ENCODE data around the gene CIROP.

Gene CIROP

GRCh38 chr14:23055621-23056144 lies 49.1 kb downstream of the CIROP start:
- H3K4me3 ChIP-seq (ENCODE audit: low read length), result no peak overlapping the region
- no peaks in the 10 kb centered on the region for H3K9me2 ChIP-seq (replicated peaks; ENCODE audit: control insufficient read depth, low read length)
- no peaks in the 10 kb centered on the region for H4K20me1 ChIP-seq (ENCODE audit: control insufficient read depth, insufficient read depth, low read depth, low read length)
- H3K4me1 ChIP-seq (ENCODE audit: control insufficient read depth, low read length), result peaks cover 26% of the 10 kb centered on the region
- H3K36me3 ChIP-seq (ENCODE audit: control insufficient read depth, low read length), result peaks cover 17% of the 10 kb centered on the region
- H3K27ac ChIP-seq (ENCODE audit: low read depth, low read length), result no peak overlapping the region
- H3F3A ChIP-seq (ENCODE audit: control insufficient read depth, insufficient read depth), result peaks cover 22% of the 10 kb centered on the region
- TF ChIP-seq CTCF (IDR thresholded peaks at IDR 0.05; ENCODE audit: low read depth, low read length, poor library complexity, severe bottlenecking), result no peak
- TF ChIP-seq EZH2phosphoT487 (IDR thresholded peaks at IDR 0.05; ENCODE audit: borderline replicate concordance, low read length), result no peak
- no peaks in the 10 kb centered on the region for H3K79me2 ChIP-seq (ENCODE audit: control insufficient read depth, low read length)
- H3K4me2 ChIP-seq (ENCODE audit: low read length), result peak overlapping the region; percentile 95; the same call in 1 of the 2 replicates
- H3K27me3 ChIP-seq (ENCODE audit: control insufficient read depth, low read length), result peaks cover 6% of the 10 kb centered on the region; the same call in 1 of the 2 replicates
- H3K9me3 ChIP-seq (ENCODE audit: control insufficient read depth, insufficient read depth, low read length), result no peaks in the 10 kb centered on the region

- Histone ChIP-seq H3K9me3 (ENCODE audit: control insufficient read depth, insufficient read depth, low read length) (no peaks in the 10 kb centered on the region), H3K4me2 (ENCODE audit: low read length) (no peak overlapping the region), H3K9me2 (replicated peaks; ENCODE audit: control insufficient read depth, low read length) (no peaks in the 10 kb centered on the region), H3F3A (ENCODE audit: control insufficient read depth, insufficient read depth) (peaks cover 16% of the 10 kb centered on the region), H3K27me3 (ENCODE audit: control insufficient read depth, low read length) (peaks cover 6% of the 10 kb centered on the region; the same call in 1 of the 2 replicates), H4K20me1 (ENCODE audit: control insufficient read depth, insufficient read depth, low read depth, low read length) (no peaks in the 10 kb centered on the region), H3K36me3 (ENCODE audit: control insufficient read depth, low read length) (peaks cover 12% of the 10 kb centered on the region), H3K27ac (ENCODE audit: low read depth, low read length) (no peak overlapping the region), H3K4me3 (ENCODE audit: low read length) (no peak overlapping the region), H3K4me1 (ENCODE audit: control insufficient read depth, low read length) (peaks cover 25% of the 10 kb centered on the region), H3K79me2 (ENCODE audit: control insufficient read depth, low read length) (no peaks in the 10 kb centered on the region)
- no peak for TF ChIP-seq CTCF (IDR thresholded peaks at IDR 0.05; ENCODE audit: low read depth, low read length, poor library complexity, severe bottlenecking)
- no peak for TF ChIP-seq EZH2phosphoT487 (IDR thresholded peaks at IDR 0.05; ENCODE audit: borderline replicate concordance, low read length)
These were observed 49.6 kb downstream of the CIROP start for GRCh38 chr14:23055147-23055550.

- H3K27ac ChIP-seq (ENCODE audit: low read depth, low read length), result no peak overlapping the region
- no peaks in the 10 kb centered on the region for H3K79me2 ChIP-seq (ENCODE audit: control insufficient read depth, low read length)
- peaks cover 19% of the 10 kb centered on the region for H3K4me1 ChIP-seq (ENCODE audit: control insufficient read depth, low read length)
- H3K9me2 ChIP-seq (replicated peaks; ENCODE audit: control insufficient read depth, low read length), result no peaks in the 10 kb centered on the region
- peaks cover 7% of the 10 kb centered on the region for H3K36me3 ChIP-seq (ENCODE audit: control insufficient read depth, low read length)
- peaks cover 6% of the 10 kb centered on the region; the same call in 1 of the 2 replicates for H3K27me3 ChIP-seq (ENCODE audit: control insufficient read depth, low read length)
- no peak overlapping the region for H3K4me3 ChIP-seq (ENCODE audit: low read length)
- no peaks in the 10 kb centered on the region for H3K9me3 ChIP-seq (ENCODE audit: control insufficient read depth, insufficient read depth, low read length)
- peaks cover 11% of the 10 kb centered on the region for H3F3A ChIP-seq (ENCODE audit: control insufficient read depth, insufficient read depth)
- TF ChIP-seq EZH2phosphoT487 (IDR thresholded peaks at IDR 0.05; ENCODE audit: borderline replicate concordance, low read length), result no peak
- TF ChIP-seq CTCF (IDR thresholded peaks at IDR 0.05; ENCODE audit: low read depth, low read length, poor library complexity, severe bottlenecking), result peak; percentile 70
- H4K20me1 ChIP-seq (ENCODE audit: control insufficient read depth, insufficient read depth, low read depth, low read length), result no peaks in the 10 kb centered on the region
- no peak overlapping the region for H3K4me2 ChIP-seq (ENCODE audit: low read length)
These were observed 50.6 kb downstream of the CIROP start for GRCh38 chr14:23054000-23054811.
